GM18508 (cell line): Measurements from ENCODE around the gene LTBP1.
"Not testable (repeated sequence)": the region's sequence is repeated elsewhere in the genome, so short reads cannot be mapped to it uniquely, and the experiment has no call there.

Experiments
- ATAC-seq: cut with Tn5 transposase; IDR thresholded peaks from one replicate; pipeline ENCODE4 v1.9.1; 2021; ENCODE audit warnings: moderate number of reproducible peaks; ENCODE audit not compliant: insufficient read depth, unreplicated experiment

Gene LTBP1

DNA sequence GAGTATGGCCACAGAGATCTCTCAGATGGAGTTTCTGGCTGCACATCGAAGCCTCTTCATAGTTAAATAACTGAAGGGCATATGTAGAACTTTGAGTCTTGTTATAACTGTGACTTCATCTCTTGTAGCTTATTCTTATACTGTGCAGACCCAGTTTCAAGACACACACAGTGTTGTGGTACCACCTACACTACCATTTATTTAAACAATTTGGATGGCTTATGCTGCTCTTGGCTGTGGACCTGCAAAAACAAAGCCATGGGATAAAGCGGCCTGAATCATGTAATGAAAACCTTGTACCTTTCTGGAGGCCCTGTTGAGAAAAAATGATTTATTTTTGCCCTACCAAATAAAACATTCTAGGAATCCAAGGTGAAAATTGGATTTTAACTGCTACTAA is 266.9 kb downstream of the LTBP1 start:
- ATAC-seq = no peak

DNA sequence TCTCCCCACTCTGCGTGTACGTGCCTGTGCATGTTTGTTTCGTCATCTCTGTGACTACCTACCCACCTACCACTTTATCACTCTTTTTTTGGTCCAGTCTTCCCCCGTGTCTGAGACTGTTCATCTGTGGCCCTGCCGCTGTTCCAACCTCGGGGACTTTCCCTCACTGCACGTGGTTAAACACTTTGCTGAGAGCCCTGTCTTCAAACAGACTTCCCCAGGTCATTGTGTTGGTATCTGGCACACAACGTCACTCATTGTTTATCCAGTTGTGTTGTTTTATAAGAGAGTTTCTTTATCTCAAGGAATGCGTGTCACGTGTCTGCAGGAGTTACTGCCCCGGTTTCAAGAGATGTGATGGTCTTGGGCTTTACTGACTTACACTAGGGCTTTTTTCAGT is 267.7 kb downstream of the LTBP1 start:
- no peak for ATAC-seq

DNA sequence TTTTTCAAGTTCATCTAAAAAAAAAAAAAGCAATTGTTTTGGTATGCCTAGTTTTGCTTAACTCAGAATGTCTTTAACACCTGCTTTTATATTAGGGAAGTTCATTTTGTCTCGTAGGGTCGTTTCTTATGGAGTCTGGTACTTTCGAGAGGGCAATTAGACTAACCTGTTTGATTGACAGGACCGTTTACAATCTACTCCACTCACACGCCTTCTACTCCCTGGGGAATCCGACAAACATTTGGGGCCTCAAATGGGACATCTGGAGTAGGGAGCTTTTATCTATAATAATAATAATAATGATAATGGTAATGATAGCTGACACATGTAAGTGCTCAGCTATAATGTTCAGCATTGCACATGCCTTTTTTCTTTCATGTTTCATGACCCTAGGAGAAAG is 268.1 kb downstream of the LTBP1 start:
- no peak for ATAC-seq

DNA sequence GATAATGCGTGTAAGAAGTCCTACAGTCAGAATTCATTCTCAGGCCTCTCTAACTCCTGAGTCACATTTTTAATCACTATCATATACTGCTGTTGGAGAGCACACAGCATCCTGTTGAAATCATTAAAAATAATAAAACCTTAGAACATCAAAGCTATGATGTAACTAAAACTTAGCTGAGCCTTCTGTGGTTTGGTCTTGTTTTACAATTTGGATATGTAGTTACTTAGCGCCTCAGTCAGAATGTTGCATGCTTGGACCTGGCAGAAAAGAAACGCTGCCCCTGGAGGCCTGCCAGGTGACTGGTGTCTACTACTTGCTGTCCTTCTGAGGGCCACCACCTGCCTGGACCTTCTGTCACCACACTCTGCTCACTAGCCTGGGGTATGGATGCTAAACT is 268.5 kb downstream of the LTBP1 start:
- ATAC-seq = no peak

DNA sequence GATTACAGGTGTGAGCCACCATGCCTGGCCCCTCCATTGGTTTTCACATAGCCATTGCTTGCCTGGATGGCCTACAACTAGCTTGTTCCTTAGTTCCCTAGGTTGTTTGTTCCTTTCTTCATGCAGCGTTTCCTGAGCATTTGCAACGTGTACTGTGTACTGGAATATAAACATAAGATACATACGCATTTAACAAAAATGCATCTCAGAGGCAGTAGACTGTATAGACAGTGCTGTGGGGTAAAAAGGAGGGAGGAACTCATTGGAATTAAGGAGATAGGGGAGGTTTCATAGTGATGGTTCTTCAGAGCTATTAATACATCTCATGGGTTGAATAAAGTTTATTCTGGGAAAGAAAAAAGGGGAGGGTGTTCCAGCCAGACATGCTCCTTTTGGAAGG is 269.2 kb downstream of the LTBP1 start:
- no peak for ATAC-seq

DNA sequence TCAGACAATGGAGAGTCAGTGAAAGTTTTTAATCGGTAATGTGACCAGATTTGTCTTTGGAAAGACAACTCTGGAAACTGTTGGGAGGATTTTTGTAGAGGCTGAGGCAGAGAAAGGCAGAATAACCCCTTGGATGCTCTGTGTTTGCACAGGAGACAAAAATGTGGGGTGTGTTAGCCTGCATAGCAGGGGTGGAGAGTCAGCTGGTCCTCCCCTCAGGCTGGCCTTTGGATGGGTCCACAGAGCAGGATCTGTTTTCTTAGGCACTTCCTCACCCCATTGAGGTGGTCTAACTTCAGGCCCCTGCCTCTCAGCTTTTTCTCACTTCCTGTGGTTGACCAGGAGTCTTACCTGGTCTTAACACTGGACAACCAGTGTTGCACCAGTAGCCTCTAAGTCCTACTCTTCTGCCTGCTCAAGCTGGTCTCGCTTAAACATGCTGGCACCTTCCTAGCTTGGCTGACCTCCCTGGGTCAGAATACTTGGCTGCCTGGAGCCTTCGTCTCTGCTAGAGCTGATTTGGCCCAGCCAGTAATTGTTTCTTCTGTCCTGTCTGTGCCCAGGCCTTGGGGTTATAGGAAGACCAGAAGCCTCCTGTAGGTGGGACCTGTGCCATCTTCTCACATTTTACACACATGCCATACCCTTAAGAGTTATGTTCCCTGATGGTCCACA is 269.9 kb downstream of the LTBP1 start:
- ATAC-seq = no peak

DNA sequence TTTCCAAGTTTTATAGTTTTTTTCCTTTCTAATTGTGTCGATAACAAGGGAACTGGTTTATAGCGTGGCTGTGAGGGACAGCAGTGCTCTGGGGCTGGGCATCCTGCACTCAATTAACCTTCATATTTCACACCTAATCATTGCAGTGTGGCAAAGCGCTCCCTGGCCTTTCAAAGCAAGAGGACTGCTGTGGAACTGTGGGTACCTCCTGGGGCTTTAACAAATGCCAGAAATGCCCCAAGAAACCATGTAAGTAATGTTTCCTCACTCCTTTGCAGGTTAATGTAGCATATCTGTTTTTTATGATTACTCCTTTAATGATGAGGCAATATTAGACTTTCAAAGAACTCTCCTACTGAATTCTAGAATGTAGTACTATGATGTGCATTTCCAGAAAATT is 270.7 kb downstream of the LTBP1 start:
- ATAC-seq = no peak

DNA sequence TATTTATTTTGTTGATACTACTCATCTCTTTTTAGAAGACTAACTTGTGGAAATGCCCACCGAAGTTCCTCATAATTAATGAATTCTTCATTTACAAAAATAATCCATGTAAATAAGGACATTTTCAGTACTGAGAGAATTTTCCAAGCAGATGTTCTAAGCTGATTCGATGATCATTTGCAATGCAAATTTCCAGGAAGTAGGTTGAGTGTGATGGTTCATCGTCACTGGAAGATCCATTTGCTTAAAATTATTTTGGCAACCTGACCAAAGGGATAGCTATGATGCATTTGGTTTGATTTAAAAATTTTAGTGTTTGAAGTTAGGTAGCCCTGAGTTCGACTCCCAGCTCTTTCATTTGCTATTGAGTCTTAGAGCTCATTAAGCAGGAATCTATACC is 272.4 kb downstream of the LTBP1 start:
- ATAC-seq = no peak

DNA sequence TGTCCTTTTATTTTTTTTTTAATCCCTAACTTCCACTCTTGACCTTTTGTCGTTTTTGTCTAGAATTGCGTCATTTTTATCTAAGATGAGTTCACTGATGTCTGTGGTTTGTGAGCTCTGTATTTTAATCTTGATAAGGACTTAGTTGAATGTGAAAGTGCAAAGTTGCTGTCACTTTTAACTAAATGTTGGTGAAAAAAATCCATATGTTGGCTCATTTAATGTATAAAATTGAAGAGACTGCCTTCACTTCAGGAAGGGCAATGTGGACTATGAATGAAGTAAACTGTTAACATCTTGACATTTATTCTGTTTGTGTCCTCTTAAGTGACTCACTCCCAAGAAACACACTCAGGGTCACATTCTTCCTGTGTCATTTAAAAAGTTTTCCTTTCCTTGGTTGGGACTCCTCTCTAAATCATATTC is 273.1 kb downstream of the LTBP1 start:
- ATAC-seq = no peak

DNA sequence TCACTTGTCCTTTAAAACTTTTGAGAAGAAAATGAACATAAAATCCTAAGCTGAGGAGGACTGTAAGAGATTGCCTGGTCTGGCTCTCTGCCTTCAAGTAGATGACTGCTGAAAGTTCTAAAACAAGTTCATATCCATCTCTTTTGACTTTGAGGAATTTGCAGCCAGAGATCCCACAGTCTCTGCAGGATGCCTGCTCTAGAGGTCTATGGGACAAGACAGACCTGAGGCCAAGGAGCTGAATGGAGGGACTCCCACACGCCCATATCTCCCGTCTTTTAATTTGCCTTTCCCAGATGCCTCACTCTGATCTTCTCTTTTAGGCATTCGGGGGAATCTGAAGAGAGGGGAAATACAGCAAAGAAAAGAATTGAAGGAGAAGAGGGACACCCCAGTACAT is 273.8 kb downstream of the LTBP1 start:
- no peak for ATAC-seq

DNA sequence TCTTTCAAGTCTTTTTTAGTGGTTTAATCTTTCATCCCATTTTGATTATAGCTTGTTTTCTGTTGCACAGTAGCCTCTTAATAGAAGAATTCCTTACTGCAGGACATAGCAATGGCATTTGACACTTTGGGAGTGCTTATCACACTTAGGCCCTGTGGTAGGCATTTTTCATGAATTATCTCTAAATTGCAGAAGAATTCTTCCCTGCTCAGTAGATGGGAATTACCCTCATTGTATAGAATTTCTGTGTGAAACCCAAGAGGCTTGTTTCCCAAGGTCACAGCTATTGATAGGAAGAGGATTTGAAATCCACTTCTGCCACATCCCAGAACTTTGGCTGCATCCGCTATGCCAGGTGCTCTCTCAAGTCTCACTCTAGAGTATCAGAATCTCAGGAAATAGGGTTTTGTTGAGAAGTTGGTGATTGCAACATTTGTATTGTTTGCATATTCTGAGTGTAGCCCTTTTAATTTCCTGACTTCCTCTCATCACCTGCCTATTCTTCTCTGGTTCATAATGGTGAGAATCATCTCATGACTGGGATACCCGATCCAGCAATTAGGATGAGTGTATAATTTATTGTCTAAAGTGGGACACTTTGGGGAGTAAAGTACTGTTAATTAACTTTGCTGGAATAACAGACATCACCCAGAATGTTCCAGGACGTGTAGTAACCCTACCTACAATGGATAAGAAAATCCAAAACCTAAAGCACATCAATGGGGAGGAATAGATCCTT is 274.5 kb downstream of the LTBP1 start:
- no peak for ATAC-seq

DNA sequence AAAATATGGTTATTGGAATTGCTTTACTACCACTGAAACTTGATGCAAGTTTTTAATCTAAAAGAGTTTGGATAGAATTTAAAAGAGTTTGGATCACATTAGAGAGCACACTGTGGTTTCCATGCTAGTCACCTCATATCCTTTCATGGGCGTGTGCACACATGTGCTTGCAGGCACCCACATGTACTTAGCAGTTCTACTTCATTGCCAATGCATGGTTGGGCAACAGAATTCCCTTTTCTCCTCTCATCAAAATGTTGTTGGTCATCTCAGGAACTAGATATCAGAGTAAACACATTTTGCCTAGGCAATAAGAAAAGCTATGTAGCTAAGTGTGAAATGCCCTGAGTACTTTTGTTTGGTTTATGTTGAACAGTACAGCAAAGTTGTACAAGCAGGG is 275.6 kb downstream of the LTBP1 start:
- ATAC-seq = no peak

DNA sequence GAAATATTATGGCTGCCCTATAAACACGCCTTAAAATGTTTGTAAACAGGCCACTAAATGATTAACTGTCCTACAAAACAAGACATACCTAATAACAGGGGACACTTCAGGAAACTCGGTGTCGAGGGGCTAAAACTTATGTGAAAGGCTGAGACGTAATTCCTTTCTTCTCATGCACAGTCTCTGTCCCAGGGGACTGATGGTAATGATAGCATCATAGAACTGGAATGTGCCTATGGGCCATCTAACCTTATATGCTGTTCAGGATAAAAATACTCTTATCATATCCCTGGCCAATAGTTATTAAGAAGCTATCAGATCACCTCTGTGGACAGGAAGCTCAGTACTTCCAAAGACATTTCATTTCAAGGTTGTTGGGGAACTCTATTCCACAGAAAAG is 277.1 kb downstream of the LTBP1 start:
- ATAC-seq = no peak

DNA sequence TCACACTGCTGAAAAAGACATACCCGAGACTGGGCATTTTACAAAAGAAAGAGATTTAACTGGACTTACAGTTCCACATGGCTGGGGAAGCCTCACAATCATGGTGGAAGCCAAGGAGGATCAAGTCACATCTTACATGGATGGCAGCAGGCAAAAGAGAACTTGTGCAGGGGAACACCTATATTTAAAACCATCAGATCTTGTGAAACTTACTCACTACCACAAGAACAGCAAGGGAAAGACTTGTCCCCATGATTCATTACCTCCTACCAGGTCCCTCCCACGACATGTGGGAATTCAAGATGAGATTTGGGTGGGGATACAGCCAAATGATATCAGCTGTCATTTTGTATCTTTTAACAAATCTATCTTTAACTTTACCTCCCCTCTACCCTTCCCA is 278.6 kb downstream of the LTBP1 start:
- no peak for ATAC-seq

DNA sequence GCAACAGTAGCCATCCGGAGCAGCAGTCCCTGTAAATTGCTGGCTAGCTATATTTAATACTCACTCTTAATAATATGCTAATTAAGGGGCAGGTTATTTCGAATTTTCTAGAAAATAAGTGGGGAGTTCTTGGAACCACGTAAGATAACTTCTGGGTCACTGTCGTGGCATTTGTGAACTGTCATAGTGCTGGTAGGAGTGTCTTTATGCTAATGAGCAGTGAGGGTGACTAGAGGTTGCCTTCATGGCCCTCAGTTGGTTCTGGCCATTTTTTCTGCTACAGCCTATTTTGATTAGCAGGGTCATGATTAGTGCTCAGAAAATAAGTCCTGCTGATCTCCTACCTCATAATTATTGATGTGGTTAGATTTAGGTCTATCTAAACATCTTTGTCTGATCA is 279.8 kb downstream of the LTBP1 start:
- no peak for ATAC-seq

DNA sequence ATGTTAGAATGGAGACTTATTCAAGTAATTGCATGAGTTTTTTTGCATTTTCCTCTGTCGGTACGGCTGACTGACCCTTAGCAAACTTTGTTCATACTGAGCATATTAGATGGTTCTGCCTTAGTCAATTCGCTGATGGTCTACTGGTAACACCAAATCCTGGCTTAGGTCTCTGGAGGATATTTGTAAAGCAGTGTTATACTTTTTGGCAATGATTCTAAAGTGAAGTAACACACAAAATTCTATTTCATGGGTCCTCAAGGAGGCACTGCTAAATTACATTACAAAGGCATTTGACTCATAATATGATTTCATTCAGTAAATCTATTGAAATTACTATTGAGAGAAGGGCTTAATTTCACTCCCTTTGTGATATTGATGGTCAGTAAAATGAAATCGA is 282.9 kb downstream of the LTBP1 start:
- ATAC-seq = no peak

DNA sequence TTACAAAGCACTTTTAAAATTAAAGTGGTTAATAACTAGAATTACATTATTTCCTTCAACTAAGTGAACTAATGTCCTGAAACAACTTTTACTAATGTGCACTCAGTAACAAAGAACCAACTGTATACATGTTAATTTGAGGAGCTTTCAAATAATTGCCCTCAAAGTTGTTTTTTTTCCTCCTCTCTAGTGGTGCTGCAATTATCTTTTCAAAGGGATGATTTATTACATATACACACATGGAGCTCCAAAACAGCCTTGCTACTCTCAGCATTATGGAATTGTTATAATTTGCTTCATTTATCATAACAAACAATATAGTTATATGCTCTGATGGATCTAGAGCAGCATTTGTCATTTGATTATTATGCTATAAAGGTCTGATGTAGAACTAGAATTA is 283.4 kb downstream of the LTBP1 start:
- ATAC-seq = no peak

DNA sequence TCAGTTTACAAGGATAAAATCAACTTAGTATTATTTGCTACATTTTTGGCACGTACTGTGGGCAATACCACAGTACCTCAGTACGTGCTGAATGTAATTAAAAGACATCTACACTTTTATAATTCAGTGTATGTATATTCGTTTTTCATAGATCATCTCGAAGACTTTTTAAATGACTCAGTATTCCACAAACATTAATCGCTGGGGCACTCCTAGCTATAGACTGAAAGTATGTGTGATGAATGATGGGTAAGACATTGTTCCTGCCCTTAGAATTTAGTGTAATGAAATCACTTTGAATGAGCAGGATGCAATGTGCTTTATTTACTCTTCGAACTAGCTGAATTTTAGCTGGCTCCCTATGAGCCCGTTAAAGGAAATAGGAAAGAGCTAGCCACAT is 284.1 kb downstream of the LTBP1 start:
- ATAC-seq = no peak

DNA sequence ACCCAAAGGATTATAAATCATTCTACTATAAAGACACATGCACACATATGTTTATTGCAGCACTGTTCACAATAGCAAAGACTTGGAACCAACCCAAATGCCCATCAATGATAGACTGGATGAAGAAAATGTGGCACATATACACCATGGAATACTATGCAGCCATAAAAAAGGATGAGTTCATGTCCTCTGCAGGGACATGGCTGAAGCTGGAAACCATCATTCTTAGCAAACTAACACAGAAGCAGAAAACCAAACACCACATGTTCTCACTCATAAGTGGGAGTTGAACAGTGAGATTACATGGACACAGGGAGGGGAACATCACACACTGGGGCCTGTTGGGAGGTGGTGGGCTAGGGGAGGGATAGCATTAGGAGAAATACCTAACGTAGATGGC is 288.8 kb downstream of the LTBP1 start:
- not testable (repeated sequence) for ATAC-seq

DNA sequence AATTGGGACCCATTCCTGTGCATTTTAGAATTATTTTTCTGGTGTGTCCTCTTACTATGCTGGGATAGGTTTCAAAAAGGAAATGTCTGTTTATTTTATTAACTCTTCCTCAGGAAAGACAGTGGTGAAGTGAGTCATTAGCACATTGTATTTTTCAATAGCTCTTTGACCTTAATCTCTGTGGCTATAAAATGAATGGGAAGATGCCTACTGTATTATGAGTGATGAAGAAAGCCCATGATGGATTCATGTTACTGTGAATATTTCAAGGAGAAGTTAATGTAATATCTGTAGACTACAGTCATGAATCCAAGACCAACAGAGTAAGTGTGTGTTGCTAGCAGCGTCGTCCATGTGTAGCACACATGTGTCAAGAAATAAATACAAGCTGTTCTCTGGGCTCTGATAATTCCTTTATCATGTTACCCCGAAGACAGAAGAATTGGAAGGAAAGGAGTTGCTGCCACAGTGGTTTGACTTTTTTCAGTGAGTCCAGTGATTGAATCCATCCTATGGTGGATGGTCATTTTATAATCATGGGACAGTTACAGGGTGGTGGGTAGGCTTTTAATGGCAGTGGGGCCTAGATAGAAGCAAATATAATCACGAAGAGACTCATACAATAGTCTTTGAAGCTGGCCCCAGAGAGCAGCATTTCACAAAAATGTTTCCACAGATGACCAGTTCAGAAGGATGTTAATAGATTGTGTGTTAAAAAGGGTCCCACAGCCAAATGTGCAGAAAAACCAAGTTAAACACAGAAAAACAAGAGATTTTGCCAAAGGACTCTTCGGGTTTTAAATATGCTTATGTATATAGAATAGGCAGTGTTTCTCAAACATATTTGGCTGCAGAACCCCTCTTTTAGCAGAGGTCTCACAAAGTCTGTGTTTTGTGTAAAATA is 290.0 kb downstream of the LTBP1 start:
- ATAC-seq = no peak

DNA sequence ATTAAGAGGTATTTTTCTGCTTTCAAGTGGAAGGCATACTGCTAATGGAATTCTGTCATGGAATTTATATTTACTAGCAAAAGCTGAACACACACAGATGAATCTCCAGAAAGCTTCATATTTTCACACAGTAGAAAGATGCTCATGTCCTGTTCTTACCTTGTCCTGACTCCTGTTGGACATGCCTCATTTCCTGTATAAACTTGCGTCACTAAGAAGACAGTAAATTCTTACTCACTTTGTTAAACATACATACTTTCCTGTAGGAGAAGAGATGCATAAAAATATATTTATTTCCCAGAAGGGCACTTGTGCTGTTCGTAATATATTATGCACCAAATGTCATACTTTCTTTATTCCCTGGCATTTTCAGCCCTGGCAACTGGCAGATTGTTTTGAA is 291.4 kb downstream of the LTBP1 start:
- ATAC-seq = no peak
